Upper lobe of left lung (tissue), 4 donors: ENCODE measurements around the gene PARL.

ENCODE experiments used
- POLR2A ChIP-seq, 4 donors: fragments of 450-650 bp; IDR thresholded peaks; one replicate each; pipeline ENCODE4 v1.5.1; 2016 to 2017; ENCODE audit warnings: antibody characterized with exemption in 4 of 4, mild to moderate bottlenecking in 2 of 4
- POLR2AphosphoS5 ChIP-seq, 2 donors: sonication (generic); formaldehyde crosslinking; IDR thresholded peaks; one replicate each; pipeline ENCODE4 v1.5.1; 2017; ENCODE audit warnings: antibody characterized with exemption in 2 of 2
- TF ChIP-seq, protein P1 (sequence below), 6 experiments: fragments of 450-650 bp in 4 of 6; fragments of 200-600 bp in 2 of 6; sonication (generic) in 2 of 6; IDR thresholded peaks; one replicate each; pipeline ENCODE4 v1.5.1; 2016 to 2019; ENCODE audit warnings: antibody characterized with exemption in 6 of 6

- TF ChIP-seq, protein P1, sequence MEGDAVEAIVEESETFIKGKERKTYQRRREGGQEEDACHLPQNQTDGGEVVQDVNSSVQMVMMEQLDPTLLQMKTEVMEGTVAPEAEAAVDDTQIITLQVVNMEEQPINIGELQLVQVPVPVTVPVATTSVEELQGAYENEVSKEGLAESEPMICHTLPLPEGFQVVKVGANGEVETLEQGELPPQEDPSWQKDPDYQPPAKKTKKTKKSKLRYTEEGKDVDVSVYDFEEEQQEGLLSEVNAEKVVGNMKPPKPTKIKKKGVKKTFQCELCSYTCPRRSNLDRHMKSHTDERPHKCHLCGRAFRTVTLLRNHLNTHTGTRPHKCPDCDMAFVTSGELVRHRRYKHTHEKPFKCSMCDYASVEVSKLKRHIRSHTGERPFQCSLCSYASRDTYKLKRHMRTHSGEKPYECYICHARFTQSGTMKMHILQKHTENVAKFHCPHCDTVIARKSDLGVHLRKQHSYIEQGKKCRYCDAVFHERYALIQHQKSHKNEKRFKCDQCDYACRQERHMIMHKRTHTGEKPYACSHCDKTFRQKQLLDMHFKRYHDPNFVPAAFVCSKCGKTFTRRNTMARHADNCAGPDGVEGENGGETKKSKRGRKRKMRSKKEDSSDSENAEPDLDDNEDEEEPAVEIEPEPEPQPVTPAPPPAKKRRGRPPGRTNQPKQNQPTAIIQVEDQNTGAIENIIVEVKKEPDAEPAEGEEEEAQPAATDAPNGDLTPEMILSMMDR (IDR thresholded peaks at IDR 0.05) = no peak
- TF ChIP-seq POLR2A (IDR thresholded peaks at IDR 0.05) = no peak
- TF ChIP-seq POLR2AphosphoS5 (IDR thresholded peaks at IDR 0.05) = no peak
Observed at GRCh38 chr3:183906234-183906921, 21.7 kb upstream of the PARL start.
